T-helper 2 cell (primary cell): ENCODE results near the gene CTSH.
"Not testable (repeated sequence)": the region's sequence is repeated elsewhere in the genome, so short reads cannot be mapped to it uniquely, and the experiment has no call there.

Experiments used
- DNase-seq, 5 experiments: peaks; one replicate each; pipeline versions ENCODE4 v3.0.0 to v3.0.0-alpha.2; 2012 to 2022

The CTSH gene

DNA sequence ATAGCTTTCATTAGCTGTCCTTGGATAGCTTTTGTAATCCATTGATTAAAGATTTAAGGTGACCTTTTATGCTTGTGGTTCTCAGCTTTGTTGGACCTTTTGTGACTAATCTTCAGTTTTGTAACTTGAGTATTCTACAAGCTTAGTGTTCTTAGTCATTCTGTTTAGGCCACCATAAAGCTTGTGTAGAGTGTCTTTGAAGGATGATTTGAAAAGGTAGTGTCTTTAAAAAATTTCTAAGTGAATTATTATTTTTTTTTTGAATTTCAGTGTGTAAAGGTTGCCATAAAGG lies 64.7 kb downstream of the CTSH start:
- DNase-seq, result no peak

DNA sequence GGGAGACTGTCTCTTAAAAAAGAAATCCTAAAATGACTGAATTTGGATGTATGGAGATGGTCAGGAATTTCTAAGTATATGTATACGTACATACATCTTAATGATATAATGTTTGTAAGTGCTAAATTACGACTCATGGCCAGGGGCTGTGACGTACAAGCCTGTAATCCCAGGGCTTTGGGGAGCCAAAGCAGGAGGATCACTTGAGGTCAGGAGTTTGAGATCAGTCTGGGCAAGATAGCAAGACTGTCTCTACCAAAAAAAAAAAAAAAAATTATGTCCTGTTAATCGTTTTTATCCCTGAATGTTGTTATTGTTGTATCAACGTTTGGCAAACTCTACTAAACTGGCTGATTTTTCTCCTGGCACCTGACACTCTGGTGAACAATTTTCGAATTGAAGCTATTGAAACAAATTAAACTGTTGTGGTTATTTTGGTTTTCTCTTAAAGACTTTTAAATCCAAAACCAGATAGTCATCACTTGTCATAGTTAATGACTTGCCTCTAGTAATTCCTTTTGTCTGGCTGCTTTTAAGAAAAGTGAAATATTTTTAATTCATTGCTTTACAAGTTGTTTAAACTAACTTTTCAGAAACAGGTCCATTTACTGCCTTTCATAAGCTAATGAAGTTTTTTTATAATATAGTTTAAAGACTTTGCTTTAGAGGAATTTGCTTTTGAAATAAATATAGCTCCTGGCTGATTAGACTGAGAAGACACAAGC lies 65.2 kb downstream of the CTSH start:
- DNase-seq, result peak in 1 of 5 experiments; percentile 27

DNA sequence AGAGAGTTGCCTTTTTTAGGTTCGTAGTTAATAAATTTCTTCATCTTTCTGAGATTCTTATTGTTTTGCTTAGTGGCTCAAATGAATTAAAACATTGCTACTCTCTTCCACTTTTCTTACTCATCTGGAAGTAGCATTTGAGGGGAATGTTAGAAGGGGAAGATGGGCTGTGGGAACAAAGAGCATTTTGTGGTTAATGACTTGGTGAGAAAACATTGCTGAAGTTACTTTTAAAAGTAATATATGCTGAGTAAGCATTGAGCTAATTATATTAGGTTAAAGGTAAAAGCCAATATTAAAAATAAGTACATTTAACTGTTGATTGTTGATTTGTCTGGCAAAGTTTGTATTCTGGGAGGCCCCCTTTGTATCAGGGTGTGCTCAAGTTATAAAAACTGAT lies 66.5 kb downstream of the CTSH start:
- DNase-seq, result no peak

DNA sequence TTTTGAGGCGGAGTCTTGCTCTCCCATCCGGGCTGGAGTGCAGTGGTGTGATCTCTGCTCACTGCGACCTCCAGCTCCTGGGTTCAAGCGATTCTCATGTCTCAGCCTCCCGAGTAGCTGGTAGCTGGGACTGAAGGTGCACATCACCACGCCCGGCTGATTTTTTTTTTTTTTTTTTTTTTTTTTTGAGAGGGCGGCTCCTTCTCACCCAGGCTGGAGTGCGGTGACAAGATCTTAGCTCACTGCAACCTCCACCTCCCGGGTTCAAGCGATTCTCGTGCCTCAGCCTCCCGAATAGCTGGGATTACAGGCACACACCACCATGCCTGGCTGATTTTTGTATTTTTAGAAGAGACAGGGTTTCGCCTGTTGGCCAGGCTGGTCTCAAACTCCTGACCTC lies 67.9 kb downstream of the CTSH start:
- DNase-seq, result peak in 1 of 5 experiments; percentile 53

DNA sequence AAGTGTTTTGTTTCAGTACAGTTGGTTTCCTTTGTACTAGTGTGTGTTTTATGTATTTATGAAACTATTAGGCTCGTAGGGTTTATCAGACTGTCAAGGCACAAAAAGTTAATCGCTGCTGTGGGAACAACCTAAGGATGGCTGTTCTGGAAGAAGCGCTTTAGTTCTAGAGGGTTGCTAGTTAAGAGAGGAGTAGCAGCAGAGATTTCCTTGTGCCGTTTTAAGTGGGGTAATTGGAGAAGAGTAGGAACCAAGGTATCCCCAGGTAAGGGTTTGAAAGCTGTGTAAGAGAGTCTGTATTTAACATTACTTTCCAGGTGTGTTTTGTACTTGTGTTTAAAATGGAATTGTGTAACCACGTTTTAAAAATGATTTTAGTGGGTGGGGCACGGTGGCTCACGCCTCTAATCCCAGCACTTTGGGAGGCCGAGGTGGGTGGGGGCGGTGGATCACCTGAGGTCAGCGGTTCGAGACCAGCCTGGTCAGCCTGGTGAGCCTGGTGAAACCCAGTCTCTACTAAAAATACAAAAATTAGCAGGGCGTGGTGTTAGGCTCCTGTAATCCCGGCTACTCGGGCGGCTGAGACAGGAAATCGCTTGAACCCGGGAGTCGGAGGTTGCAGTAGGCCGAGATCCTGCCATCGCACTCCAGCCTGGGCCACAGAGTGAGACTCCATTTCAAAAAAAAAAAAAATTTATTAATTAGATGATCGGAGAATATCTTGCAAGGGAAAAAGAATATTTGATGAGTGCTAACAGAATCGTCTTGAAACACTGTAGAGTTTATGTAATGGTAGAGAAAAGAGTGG lies 69.5 kb downstream of the CTSH start:
- DNase-seq, result peak in 1 of 5 experiments; percentile 14

DNA sequence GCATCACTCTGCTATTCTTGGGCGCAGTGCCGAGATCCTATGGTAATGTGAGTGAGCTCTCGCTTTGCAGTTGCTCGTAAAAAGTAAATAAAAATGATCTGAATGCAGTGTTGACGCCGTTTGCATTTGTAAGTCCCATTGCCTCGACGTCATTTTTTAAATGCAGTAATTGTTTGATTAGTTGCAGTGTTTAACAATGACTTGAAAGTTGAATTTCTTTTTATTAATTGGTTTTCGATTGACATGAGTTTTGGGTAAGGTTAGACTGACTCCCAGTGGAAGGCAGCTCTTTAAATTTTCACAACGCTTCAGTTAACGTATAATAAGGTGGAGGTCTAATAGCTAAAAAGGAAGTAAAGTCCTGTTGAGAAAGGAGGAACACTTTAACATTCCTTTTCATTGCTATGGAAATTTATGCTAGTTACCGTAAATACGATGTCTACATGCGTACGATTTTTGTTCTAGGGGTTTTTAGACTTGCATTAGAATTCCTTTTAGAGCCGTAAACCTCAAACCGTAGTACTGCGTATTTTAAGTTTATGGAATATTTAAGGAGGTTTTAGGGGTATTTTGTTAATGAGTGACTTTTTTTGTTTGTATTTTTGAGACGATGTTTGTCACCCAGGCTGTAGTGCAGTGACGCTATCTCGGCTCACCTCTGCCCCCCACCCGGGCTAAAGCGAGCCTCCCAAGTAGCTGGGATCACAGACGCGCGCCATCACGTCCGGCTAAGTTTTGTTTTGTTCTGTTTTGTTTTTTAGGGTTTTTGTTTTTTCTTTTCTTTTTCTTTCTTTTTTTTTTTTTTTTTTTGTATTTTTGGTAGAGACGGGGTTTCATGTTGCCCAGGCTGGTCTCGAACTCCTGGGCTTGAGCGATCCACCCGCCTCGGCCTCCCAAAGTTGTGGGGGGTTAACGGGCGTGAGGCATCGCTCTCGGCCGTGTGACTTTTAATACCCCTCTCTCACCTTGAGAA lies 70.8 kb downstream of the CTSH start:
- peak in 3 of 5 experiments; percentile 35 to 68 (median 46) for DNase-seq

DNA sequence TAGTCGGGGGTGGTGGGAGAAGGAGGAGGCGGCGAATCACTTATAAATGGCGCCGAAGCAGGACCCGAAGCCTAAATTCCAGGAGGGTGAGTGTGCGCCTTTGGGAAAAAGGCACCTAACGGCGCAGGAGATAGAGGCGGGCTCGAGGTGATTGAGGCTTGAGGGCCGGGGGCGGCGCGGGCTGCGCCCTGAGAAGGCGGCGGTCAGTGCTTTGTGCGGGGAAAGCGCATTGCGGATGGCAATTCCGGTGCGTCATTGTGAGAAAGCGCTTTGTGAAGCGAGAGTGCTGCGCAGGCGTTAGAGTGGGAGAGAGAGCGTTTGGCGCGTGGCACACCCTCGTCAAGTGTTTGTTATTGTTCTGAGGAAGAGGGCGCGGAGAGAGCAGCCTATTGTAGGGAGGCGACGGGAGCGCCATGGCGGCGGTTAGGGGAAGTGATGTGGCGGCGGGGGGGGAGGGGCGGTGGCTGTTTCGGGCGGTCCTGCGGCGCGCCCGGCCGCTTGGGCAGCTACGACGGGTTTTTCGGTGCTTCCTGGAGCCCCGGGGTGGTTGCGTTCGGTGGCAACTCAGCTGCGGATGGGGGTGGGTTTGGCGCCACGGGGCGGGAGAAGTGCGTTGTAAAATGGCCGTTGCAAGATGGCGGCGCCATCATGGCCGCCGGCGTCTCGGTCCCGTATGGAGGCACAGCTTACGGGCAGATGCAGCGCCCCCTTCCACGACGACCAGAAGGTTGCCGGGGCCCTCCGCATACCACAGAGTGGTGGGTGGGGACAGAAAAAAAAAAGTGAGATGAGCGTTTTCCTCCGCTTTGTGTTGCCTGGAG lies 71.7 kb downstream of the CTSH start:
- DNase-seq, result peak; percentile 73 to 96 (median 89)

DNA sequence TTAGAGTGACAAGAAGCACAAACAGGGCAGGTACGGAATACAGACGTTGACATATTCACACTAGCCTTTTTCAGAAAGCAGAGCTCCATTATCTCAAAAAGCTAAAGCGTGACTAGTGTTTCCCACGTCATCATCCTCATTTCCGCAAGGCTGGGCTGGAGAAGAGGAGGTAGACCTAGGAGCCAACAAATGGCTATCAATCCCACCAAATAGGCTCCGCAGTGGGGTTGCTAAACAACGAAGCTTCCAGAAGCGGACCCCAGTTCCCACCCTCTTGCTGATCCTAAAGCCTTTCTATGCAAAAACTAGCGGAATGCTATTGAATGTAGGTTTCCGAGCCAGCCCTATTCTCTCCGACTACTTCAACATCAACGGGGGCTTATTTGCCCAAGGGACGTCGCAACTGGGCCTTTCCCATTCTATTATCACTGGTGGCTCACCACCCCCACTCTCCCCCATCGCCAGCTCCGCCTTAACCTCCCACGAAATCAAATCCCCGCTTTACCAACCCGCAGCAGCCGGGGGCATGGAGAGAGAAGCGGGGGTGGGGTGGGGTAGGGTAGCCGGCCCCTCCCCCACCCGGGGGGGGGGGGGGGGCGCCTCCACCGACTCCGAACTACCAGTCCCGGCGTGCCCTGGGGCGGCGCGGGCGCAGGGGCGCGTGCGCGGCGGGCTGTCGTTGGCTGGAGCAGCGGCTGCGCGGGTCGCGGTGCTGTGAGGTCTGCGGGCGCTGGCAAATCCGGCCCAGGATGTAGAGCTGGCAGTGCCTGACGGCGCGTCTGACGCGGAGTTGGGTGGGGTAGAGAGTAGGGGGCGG lies 72.5 kb downstream of the CTSH start, which contains the start of gene MORF4L1:
TSS of gene MORF4L1 (plus strand) at position 736 of the 817 bp plus-strand sequence. CDS start 128 bp downstream, outside the sequence.
- DNase-seq, result peak; percentile 93 to 99 (median 96)

DNA sequence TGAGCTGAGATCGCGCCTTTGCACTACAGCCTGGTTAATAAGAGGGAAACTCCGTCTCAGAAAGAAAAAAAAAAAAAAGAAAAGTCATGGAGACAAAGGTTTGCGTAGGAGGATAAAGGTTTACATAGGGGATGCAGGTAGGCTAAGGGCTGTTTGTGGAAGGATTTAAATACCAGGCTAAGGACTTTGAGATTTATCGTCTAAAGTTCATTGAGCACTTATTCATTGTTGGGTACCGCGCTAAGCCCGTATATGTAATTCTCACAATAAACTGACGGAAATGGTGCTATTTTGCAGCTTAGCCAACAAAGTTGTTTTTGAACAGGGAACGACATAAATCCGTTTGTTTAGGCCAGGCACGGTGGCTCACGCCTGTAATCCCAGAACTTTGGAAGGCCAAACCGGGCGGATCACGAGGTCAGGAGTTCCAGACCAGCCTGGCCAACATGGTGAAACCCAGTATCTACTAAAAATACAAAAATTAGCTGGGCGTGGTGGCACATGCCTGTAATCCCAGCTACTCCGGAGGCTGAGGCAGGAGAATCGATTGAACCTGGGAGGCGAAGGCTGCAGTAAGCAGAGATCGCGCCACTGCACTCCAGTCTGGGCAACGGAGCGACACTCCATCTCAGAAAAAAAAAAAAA lies 73.2 kb downstream of the CTSH start:
- DNase-seq, result not testable (repeated sequence)
